Thoracic aorta (tissue), 2 donors: ENCODE measurements around the gene SHOC2. TPM values are rescaled to one million over a fixed set of nuclear protein-coding genes. Genes with fewer than 3 reads are reported as not detected.

Experiments
- ATAC-seq: fragments of 150-250 bp; one replicate; pipeline ENCODE4 v1.8.0; 2017; ENCODE audit warnings: low read depth; ENCODE audit not compliant: insufficient number of reproducible peaks, low FRiP score
- DNase-seq: peaks from one replicate; pipeline ENCODE4 v3.0.0-alpha.2; 2020; ENCODE audit warnings: low spot score
- H3K27ac ChIP-seq, 2 donors: fragments of 200-600 bp; sonication (generic); 1 replicate in 1 of 2; 2 replicates in 1 of 2; pipeline ENCODE4 v1.5.1; 2016; ENCODE audit warnings: mild to moderate bottlenecking in 2 of 2, moderate library complexity in 2 of 2
- H3K27me3 ChIP-seq: fragments of 200-600 bp; sonication (generic); replicated peaks from 2 replicates; pipeline ENCODE4 v1.6.0; 2016; ENCODE audit warnings: mild to moderate bottlenecking; ENCODE audit not compliant: insufficient read depth
- H3K36me3 ChIP-seq: fragments of 200-600 bp; sonication (generic); one replicate; pipeline ENCODE4 v1.5.1; 2016
- H3K4me1 ChIP-seq, 2 donors: fragments of 200-600 bp; sonication (generic); 1 replicate in 1 of 2; 2 replicates in 1 of 2; pipeline versions ENCODE4 v1.5.1 to v1.6.0; 2016; ENCODE audit warnings: low read depth in 2 of 2, mild to moderate bottlenecking in 1 of 2; ENCODE audit not compliant: control insufficient read depth in 1 of 2
- H3K4me3 ChIP-seq: fragments of 200-600 bp; sonication (generic); 2 replicates; pipeline ENCODE4 v1.5.1; 2016; ENCODE audit warnings: mild to moderate bottlenecking
- H3K9me3 ChIP-seq: fragments of 200-600 bp; sonication (generic); 2 replicates; pipeline ENCODE4 v1.5.1; 2016
- total RNA-seq, 2 donors: library from RNA; depleted of rRNA; stranded (reverse); fragments of >200 nt; gene quantifications; one replicate each; pipeline versions ENCODE4 v1.1.0 to v1.2.3, GENCODE V29; 2016
- TF ChIP-seq, protein P1 (sequence below): fragments of 200-600 bp; sonication (generic); IDR thresholded peaks from one replicate; pipeline ENCODE4 v1.5.1; 2019; ENCODE audit warnings: antibody characterized with exemption

SHOC2 gene
- total RNA-seq, 2 donors from 2014 or later, result 41.6 to 115 TPM

DNA sequence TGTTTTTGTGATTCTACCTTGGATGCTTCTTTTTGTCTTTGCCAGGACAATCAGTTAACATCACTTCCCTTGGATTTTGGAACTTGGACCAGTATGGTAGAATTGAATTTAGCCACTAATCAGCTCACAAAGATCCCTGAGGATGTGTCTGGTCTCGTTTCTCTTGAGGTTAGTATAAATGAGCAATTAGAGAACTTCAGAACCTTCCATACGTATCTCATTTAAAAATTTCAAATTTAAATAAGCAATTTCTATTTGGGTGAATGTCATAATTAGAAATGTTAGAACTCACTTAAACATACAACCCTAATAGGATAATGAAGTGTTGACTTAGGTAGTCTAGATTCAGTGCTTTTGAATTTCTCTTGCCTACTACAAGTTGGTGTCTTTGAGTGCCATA is 88.1 kb downstream of the SHOC2 start:
- Histone ChIP-seq H3K27me3 (no peaks in the 10 kb centered on the region), H3K36me3 (peaks cover 10% of the 10 kb centered on the region), H3K4me1 (no peaks in the 10 kb centered on the region), H3K9me3 (no peaks in the 10 kb centered on the region), H3K4me3 (no peak overlapping the region), H3K27ac (no peak overlapping the region)
- DNase-seq (no peak), ATAC-seq (no peak)
- TF ChIP-seq, protein P1, sequence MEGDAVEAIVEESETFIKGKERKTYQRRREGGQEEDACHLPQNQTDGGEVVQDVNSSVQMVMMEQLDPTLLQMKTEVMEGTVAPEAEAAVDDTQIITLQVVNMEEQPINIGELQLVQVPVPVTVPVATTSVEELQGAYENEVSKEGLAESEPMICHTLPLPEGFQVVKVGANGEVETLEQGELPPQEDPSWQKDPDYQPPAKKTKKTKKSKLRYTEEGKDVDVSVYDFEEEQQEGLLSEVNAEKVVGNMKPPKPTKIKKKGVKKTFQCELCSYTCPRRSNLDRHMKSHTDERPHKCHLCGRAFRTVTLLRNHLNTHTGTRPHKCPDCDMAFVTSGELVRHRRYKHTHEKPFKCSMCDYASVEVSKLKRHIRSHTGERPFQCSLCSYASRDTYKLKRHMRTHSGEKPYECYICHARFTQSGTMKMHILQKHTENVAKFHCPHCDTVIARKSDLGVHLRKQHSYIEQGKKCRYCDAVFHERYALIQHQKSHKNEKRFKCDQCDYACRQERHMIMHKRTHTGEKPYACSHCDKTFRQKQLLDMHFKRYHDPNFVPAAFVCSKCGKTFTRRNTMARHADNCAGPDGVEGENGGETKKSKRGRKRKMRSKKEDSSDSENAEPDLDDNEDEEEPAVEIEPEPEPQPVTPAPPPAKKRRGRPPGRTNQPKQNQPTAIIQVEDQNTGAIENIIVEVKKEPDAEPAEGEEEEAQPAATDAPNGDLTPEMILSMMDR, result no peak

DNA sequence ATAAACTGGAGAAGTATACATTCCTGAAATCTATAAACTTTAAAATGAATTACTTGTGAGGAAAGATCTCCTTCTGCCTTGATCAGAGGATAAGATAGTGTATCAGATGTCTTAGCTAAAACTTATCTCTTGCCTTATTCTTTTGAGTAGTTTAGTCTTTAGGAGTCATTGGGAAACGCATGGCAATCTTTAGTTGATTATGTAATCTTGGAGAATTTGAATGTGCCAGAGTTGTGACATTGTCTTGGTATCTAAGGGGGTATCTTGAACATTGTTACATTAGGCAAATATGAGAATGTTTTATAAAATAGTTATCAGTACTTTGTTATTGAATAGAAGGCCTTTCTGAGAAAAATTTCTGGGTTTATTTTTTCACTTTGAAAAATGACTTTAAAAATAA is 95.8 kb downstream of the SHOC2 start:
- Histone ChIP-seq H3K27ac (no peak overlapping the region), H3K36me3 (peaks cover 4% of the 10 kb centered on the region)

DNA sequence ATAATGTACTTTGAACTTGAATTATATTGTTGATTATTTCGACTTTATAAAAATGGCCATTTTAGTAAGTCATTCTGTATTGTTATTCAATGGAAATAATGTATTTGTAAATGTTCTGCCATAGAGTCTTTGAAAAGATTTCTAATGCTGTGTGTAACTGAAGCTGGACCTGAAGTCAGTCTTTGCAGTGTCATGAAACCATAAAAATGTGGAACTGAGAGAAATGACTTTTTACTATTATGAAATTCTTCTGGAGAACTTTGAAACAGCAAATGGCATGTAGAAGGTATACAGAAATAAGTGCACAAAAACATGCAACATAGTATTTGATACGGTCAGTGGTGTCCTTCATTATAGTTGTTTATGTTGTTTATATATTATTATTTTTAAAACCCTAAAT is 97.7 kb downstream of the SHOC2 start:
- H3K4me3 ChIP-seq, result no peak overlapping the region
- DNase-seq (no peak), ATAC-seq (no peak)
- H3K27me3 ChIP-seq, result no peaks in the 10 kb centered on the region
- H3K27ac ChIP-seq, result no peak overlapping the region
- TF ChIP-seq, protein P1, result no peak
- no peaks in the 10 kb centered on the region for H3K4me1 ChIP-seq
- peaks cover 3% of the 10 kb centered on the region for H3K36me3 ChIP-seq
- H3K9me3 ChIP-seq, result no peaks in the 10 kb centered on the region

More for the DNA sequence above, 95.8 kb downstream of the SHOC2 start:
- H3K4me3 ChIP-seq, result no peak overlapping the region
- H3K27me3 ChIP-seq, result no peaks in the 10 kb centered on the region
- ATAC-seq, result no peak
- TF ChIP-seq, protein P1, result no peak
- H3K4me1 ChIP-seq, result no peaks in the 10 kb centered on the region
- no peak for DNase-seq
- H3K9me3 ChIP-seq, result no peaks in the 10 kb centered on the region

DNA sequence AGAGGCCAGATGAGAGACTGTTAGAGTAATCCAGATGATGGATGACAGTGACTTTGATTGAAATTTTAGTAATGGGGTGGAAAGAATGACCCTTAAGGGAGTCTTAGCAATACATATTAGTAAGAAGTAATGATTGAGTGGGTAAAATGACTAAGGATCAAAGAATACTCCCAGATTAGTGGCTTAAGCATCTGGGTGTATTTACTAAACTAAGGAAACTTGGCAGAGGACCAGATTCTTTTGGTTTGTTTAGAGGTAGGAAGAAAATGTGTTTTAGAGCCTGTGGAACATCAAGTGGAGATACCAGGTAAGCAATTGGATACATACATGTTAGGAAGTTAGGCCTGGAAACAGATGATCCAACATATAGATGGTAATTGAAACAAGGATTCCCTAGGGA is 98.6 kb downstream of the SHOC2 start:
- no peak overlapping the region for H3K4me3 ChIP-seq
- ATAC-seq (no peak), DNase-seq (no peak)
- H3K4me1 ChIP-seq, result no peaks in the 10 kb centered on the region
- H3K27me3 ChIP-seq, result no peaks in the 10 kb centered on the region
- H3K27ac ChIP-seq, result no peak overlapping the region
- no peaks in the 10 kb centered on the region for H3K36me3 ChIP-seq
- H3K9me3 ChIP-seq, result no peaks in the 10 kb centered on the region
- TF ChIP-seq, protein P1, result no peak

DNA sequence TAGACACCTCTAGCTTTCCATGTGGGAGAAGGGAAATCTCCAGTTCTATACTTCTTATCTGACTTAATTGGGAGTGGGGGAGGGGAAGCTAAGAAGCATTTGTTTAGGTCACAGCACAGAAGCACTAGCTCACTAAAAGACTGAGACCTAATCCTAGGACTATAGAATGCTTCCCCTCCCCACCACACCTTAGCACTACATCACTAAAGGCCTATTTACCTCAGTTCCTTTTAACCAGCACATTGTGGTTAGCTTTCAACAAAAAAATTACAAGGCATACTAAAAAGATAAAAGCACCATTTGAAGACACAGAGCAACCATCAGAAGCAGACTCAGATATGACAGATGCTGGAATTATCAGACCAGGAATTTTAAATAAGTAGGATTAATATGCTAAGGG is 103.7 kb downstream of the SHOC2 start:
- Histone ChIP-seq H3K36me3 (no peaks in the 10 kb centered on the region), H3K27ac (no peak overlapping the region), H3K9me3 (peaks cover 3% of the 10 kb centered on the region), H3K4me3 (no peak overlapping the region), H3K4me1 (no peaks in the 10 kb centered on the region), H3K27me3 (no peaks in the 10 kb centered on the region)
- ATAC-seq (no peak), DNase-seq (no peak)
- TF ChIP-seq, protein P1, result no peak
